Panc1 (cell line): ENCODE results near the gene SCAF1. TPM values are rescaled to one million over a fixed set of nuclear protein-coding genes. Genes with fewer than 3 reads are reported as not detected.

Experiments used
- ATAC-seq: fragments of 200-7000 bp; cut with Tn5 transposase; 2 replicates; pipeline ENCODE4 v1.9.1; 2020; ENCODE audit warnings: mild to moderate bottlenecking, moderate library complexity
- BruUV-seq: library from RNA; stranded (reverse); fragments of 400-500 nt; replicated peaks from 2 replicates; lab custom pipeline; 2021; lab: Mats Ljungman, UMichigan
- CTCF ChIA-PET: fragments of 300-600 bp; sonication (Branson Sonifier 250); formaldehyde crosslinking; loops from one replicate; lab custom pipeline; 2022; ENCODE audit warnings: antibody characterized with exemption; lab: Charles Lee
- POLR2A ChIA-PET: fragments of 300-600 bp; sonication (Branson Sonifier 250); formaldehyde crosslinking; loops from one replicate; lab custom pipeline; 2022; ENCODE audit warnings: antibody characterized with exemption; lab: Charles Lee
- DNase-seq: peaks from one replicate; pipeline ENCODE4 v3.0.0-alpha.2; 2010; ENCODE audit warnings: low read depth, low spot score
- H3K27ac ChIP-seq: 2 replicates; pipeline ENCODE4 v1.5.1; 2011; ENCODE audit warnings: mild to moderate bottlenecking, low read length, inconsistent platforms
- H3K27me3 ChIP-seq: fragments of 200-500 bp; sonication (Bioruptor generic); 2 replicates; pipeline ENCODE4 v1.6.0; 2014; ENCODE audit warnings: low read length, inconsistent platforms; ENCODE audit not compliant: control insufficient read depth, insufficient read depth
- H3K36me3 ChIP-seq: fragments of 200-500 bp; sonication (Bioruptor generic); 2 replicates; pipeline ENCODE4 v1.5.1; 2014; ENCODE audit warnings: inconsistent platforms, mild to moderate bottlenecking, low read length, moderate library complexity; ENCODE audit not compliant: control insufficient read depth, insufficient read depth
- H3K4me1 ChIP-seq: 2 replicates; pipeline ENCODE4 v1.5.1; 2011; ENCODE audit warnings: inconsistent platforms, mild to moderate bottlenecking, low read length, moderate library complexity; ENCODE audit not compliant: control insufficient read depth, insufficient read depth
- H3K4me3 ChIP-seq, 2 experiments: 2 replicates each; pipeline ENCODE4 v1.5.1; 2011 to 2012; ENCODE audit warnings: low read depth in 2 of 2, low read length in 2 of 2, mild to moderate bottlenecking in 2 of 2, inconsistent platforms in 1 of 2, moderate library complexity in 1 of 2
- H3K9me3 ChIP-seq: fragments of 200-500 bp; sonication (Bioruptor generic); 2 replicates; pipeline ENCODE4 v1.5.1; 2014; ENCODE audit warnings: low read depth, mild to moderate bottlenecking, inconsistent platforms, low read length, moderate library complexity; ENCODE audit not compliant: control insufficient read depth, insufficient read depth
- POLR2AphosphoS5 ChIP-seq: IDR thresholded peaks from 2 replicates; pipeline ENCODE4 v1.6.1; 2012; ENCODE audit warnings: mild to moderate bottlenecking, low read depth, low read length, moderate library complexity
- SIN3A ChIP-seq: IDR thresholded peaks from 2 replicates; pipeline ENCODE4 v1.6.1; 2012; ENCODE audit warnings: low read depth, mild to moderate bottlenecking, low read length, moderate library complexity, borderline replicate concordance; ENCODE audit not compliant: insufficient read depth
- TCF7L2 ChIP-seq: IDR thresholded peaks from 2 replicates; pipeline ENCODE4 v1.6.1; 2011; ENCODE audit warnings: mild to moderate bottlenecking, low read depth, low read length, inconsistent platforms
- in situ Hi-C: cut with HindIII; loops from 2 replicates; pipeline ENCODE4 v1.10.0; 2016; ENCODE audit warnings: low sequenced_read_pairs, low pct_unique_long_range_greater_than_20kb
- intact Hi-C: fragments of 100-400 bp; cut with micrococcal nuclease; formaldehyde crosslinking; loops from one replicate; pipeline ENCODE4 v1.10.0; 2022; ENCODE audit not compliant: unreplicated experiment
- total RNA-seq: library from RNA; stranded (reverse); gene quantifications from one replicate; pipeline ENCODE4 v1.2.1, GENCODE V29; 2021; ENCODE audit not compliant: unreplicated experiment
- TF ChIP-seq, protein P1 (sequence below): fragments of 450-650 bp; IDR thresholded peaks from 2 replicates; pipeline ENCODE4 v1.5.1; 2017; ENCODE audit warnings: mild to moderate bottlenecking
- TF ChIP-seq, protein P2 (sequence below), 2 experiments: IDR thresholded peaks; 2 replicates each; pipeline ENCODE4 v1.6.1; 2011 to 2012; ENCODE audit warnings: low read depth in 2 of 2, control low read depth in 1 of 2, low read length in 1 of 2, mild to moderate bottlenecking in 1 of 2, moderate library complexity in 1 of 2; ENCODE audit not compliant: insufficient read depth in 1 of 2

SCAF1 gene
- total RNA-seq, 1 experiment from 2014 or later, result 77.4 TPM

DNA sequence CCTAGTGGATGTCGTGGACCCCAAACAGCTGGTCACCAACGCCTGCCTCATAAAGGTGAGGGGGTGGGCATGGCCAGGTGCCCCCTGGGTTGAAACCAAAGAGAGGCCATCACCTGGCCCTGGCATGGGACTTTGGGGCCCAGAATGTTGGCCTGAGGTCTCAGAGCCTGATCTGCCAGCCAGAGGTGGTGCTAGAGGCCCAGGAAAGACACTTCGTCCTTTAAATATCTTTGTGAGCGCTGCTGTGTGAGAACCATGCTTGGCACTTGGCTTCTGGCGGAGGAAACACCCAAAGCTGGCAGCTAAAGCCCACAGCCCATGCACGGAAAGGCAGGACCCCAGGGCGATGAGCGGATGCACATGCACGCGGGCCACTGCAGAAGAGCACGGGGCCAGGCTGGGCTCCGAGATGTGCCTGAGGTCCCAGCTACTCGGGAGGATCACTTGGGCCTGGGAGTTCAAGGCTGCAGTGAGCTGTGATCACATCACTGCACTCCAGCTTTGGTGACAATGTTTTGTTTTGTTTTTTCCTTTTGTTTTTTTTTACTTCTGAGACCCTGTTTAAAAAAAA is 43.1 kb downstream of the SCAF1 start:
- Histone ChIP-seq H3K36me3 (peaks cover 14% of the 10 kb centered on the region), H3K27me3 (no peaks in the 10 kb centered on the region), H3K4me3 (no peak overlapping the region), H3K9me3 (no peaks in the 10 kb centered on the region), H3K4me1 (peaks cover 11% of the 10 kb centered on the region), H3K27ac (no peak overlapping the region)
- no peak for DNase-seq
- ChIA-PET POLR2A (interaction anchor here (0.5 kb wide), 1 partner anchor 130 kb away, joined by 3 read pairs; no protein-coding TSS in a partner anchor), CTCF (interaction anchor here (0.7 to 0.8 kb wide), 3 partner anchors 13 to 571 kb away, joined by 3 to 5 read pairs (median 3); no protein-coding TSS in a partner anchor)
- no TSS peak for BruUV-seq
- TF ChIP-seq SIN3A (no peak), TCF7L2 (no peak), POLR2AphosphoS5 (no peak)
- TF ChIP-seq, protein P1, sequence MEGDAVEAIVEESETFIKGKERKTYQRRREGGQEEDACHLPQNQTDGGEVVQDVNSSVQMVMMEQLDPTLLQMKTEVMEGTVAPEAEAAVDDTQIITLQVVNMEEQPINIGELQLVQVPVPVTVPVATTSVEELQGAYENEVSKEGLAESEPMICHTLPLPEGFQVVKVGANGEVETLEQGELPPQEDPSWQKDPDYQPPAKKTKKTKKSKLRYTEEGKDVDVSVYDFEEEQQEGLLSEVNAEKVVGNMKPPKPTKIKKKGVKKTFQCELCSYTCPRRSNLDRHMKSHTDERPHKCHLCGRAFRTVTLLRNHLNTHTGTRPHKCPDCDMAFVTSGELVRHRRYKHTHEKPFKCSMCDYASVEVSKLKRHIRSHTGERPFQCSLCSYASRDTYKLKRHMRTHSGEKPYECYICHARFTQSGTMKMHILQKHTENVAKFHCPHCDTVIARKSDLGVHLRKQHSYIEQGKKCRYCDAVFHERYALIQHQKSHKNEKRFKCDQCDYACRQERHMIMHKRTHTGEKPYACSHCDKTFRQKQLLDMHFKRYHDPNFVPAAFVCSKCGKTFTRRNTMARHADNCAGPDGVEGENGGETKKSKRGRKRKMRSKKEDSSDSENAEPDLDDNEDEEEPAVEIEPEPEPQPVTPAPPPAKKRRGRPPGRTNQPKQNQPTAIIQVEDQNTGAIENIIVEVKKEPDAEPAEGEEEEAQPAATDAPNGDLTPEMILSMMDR, result no peak
- TF ChIP-seq, protein P2, sequence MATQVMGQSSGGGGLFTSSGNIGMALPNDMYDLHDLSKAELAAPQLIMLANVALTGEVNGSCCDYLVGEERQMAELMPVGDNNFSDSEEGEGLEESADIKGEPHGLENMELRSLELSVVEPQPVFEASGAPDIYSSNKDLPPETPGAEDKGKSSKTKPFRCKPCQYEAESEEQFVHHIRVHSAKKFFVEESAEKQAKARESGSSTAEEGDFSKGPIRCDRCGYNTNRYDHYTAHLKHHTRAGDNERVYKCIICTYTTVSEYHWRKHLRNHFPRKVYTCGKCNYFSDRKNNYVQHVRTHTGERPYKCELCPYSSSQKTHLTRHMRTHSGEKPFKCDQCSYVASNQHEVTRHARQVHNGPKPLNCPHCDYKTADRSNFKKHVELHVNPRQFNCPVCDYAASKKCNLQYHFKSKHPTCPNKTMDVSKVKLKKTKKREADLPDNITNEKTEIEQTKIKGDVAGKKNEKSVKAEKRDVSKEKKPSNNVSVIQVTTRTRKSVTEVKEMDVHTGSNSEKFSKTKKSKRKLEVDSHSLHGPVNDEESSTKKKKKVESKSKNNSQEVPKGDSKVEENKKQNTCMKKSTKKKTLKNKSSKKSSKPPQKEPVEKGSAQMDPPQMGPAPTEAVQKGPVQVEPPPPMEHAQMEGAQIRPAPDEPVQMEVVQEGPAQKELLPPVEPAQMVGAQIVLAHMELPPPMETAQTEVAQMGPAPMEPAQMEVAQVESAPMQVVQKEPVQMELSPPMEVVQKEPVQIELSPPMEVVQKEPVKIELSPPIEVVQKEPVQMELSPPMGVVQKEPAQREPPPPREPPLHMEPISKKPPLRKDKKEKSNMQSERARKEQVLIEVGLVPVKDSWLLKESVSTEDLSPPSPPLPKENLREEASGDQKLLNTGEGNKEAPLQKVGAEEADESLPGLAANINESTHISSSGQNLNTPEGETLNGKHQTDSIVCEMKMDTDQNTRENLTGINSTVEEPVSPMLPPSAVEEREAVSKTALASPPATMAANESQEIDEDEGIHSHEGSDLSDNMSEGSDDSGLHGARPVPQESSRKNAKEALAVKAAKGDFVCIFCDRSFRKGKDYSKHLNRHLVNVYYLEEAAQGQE (IDR thresholded peaks at IDR 0.05; ENCODE audit: insufficient read depth in 1 of 2, low read depth in 2 of 2, low read length in 1 of 2), result no peak
- in situ Hi-C loops, result no loop called here
- intact Hi-C loops, result no loop called here
- ATAC-seq, result no peak

- no peak for ATAC-seq
Observed at GRCh38 chr19:49685845-49686332, 43.9 kb downstream of the SCAF1 start.

More at GRCh38 chr19:49685845-49686332, 43.9 kb downstream of the SCAF1 start:
- H3K27me3 ChIP-seq, result no peaks in the 10 kb centered on the region
- no peak for DNase-seq
- no peak overlapping the region for H3K4me3 ChIP-seq
- ChIA-PET CTCF (interaction anchor here (0.6 to 0.8 kb wide), 2 partner anchors 31 to 56 kb away, joined by 3 to 10 read pairs; no protein-coding TSS in a partner anchor), POLR2A (interaction anchor here (0.5 kb wide), 1 partner anchor 129 kb away, joined by 3 read pairs; no protein-coding TSS in a partner anchor)
- no TSS peak for BruUV-seq
- intact Hi-C loops, result no loop called here
- in situ Hi-C loops, result no loop called here
- H3K9me3 ChIP-seq, result no peaks in the 10 kb centered on the region
- H3K36me3 ChIP-seq, result peaks cover 14% of the 10 kb centered on the region
- H3K27ac ChIP-seq, result no peak overlapping the region
- TF ChIP-seq, protein P1, result no peak
- TF ChIP-seq POLR2AphosphoS5, result no peak
- TF ChIP-seq TCF7L2, result no peak
- TF ChIP-seq, protein P2 (IDR thresholded peaks at IDR 0.05; ENCODE audit: insufficient read depth in 1 of 2, low read depth in 2 of 2, low read length in 1 of 2), result no peak
- 0 out of 2 replicates have a peak, but pooled peaks cover 6% of the 10 kb centered on the region for H3K4me1 ChIP-seq
